Panc1 (cell line): ENCODE data around the gene TJP1.

Experiments
- CTCF ChIP-seq: fragments of 450-650 bp; IDR thresholded peaks from 2 replicates; pipeline ENCODE4 v1.5.1; 2017; ENCODE audit warnings: mild to moderate bottlenecking
- POLR2AphosphoS5 ChIP-seq: IDR thresholded peaks from 2 replicates; pipeline ENCODE4 v1.6.1; 2012; ENCODE audit warnings: mild to moderate bottlenecking, low read depth, low read length, moderate library complexity
- REST ChIP-seq, 2 experiments: IDR thresholded peaks; 2 replicates each; pipeline ENCODE4 v1.6.1; 2011 to 2012; ENCODE audit warnings: low read depth in 2 of 2, control low read depth in 1 of 2, low read length in 1 of 2, mild to moderate bottlenecking in 1 of 2, moderate library complexity in 1 of 2; ENCODE audit not compliant: insufficient read depth in 1 of 2
- SIN3A ChIP-seq: IDR thresholded peaks from 2 replicates; pipeline ENCODE4 v1.6.1; 2012; ENCODE audit warnings: low read depth, mild to moderate bottlenecking, low read length, moderate library complexity, borderline replicate concordance; ENCODE audit not compliant: insufficient read depth
- TCF7L2 ChIP-seq: IDR thresholded peaks from 2 replicates; pipeline ENCODE4 v1.6.1; 2011; ENCODE audit warnings: mild to moderate bottlenecking, low read depth, low read length, inconsistent platforms

DNA sequence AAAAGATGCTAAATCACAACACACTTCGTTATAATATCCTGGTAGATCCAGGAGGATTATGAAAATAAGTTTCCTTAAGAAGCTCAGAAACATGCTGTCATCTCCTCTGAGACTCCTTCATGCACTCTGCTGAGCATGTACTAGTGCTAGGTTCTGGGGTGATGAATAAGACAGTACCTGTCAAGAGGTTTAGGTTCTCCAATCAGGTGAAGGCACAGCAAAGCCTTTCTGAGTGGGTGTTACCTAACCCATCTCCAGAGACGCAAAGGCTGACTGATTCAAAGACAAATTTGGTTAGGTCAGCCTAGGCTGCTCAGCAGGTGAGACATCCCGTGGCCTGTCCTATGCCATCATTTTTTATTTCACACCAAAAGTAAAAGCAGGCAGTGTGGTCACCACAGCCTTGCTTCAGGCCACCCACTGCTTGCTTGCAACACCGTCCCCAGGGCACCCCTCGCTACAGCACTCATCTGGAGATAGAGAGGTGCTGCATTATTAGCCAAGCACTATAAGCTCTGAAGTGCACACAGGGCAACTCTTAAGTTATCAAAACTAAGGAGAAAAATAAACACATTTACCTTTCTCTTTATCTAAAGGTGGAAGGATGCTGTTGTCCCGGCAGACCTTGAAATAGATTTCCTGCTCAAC, 117.2 kb downstream of the TJP1 start:
- TF ChIP-seq CTCF = no peak
- TF ChIP-seq POLR2AphosphoS5 = no peak
- no peak for TF ChIP-seq SIN3A
- no peak for TF ChIP-seq REST (IDR thresholded peaks at IDR 0.05; ENCODE audit: insufficient read depth in 1 of 2, low read depth in 2 of 2, low read length in 1 of 2)
- TF ChIP-seq TCF7L2 = no peak
